Smooth muscle cell (in vitro differentiated cells): ENCODE measurements around the gene MAGI2. TPM values are rescaled to one million over a fixed set of nuclear protein-coding genes. Genes with fewer than 3 reads are reported as not detected.

Experiments used
- DNase-seq: peaks from one replicate; lab custom pipeline; 2025; ENCODE audit not compliant: unreplicated experiment; lab: John Stamatoyannopoulos, UW
- H2AFZ ChIP-seq: fragments of 200-600 bp; sonication (generic); 2 replicates; pipeline ENCODE4 v1.6.0; 2016; ENCODE audit warnings: antibody characterized with exemption, low read depth, mild to moderate bottlenecking
- H3F3A ChIP-seq: fragments of 200-600 bp; sonication (generic); 2 replicates; pipeline ENCODE4 v1.6.0; 2017; ENCODE audit warnings: antibody characterized with exemption, low read depth
- H3K27ac ChIP-seq: fragments of 200-600 bp; sonication (generic); 2 replicates; pipeline ENCODE4 v1.5.1; 2016; ENCODE audit warnings: low read depth, mild to moderate bottlenecking
- H3K27me3 ChIP-seq: fragments of 200-600 bp; sonication (generic); 2 replicates; pipeline ENCODE4 v1.6.1; 2016; ENCODE audit warnings: low read depth, mild to moderate bottlenecking
- H3K36me3 ChIP-seq: fragments of 200-600 bp; sonication (generic); 2 replicates; pipeline ENCODE4 v1.5.1; 2016; ENCODE audit warnings: low read depth
- H3K4me1 ChIP-seq: fragments of 200-600 bp; sonication (generic); 2 replicates; pipeline ENCODE4 v1.5.1; 2016; ENCODE audit warnings: low read depth
- H3K4me2 ChIP-seq: fragments of 200-600 bp; sonication (generic); 2 replicates; pipeline ENCODE4 v1.6.0; 2016; ENCODE audit warnings: mild to moderate bottlenecking
- H3K4me3 ChIP-seq: fragments of 200-600 bp; sonication (generic); 2 replicates; pipeline ENCODE4 v1.5.1; 2016; ENCODE audit warnings: mild to moderate bottlenecking
- H3K79me2 ChIP-seq: fragments of 200-600 bp; sonication (generic); 2 replicates; pipeline ENCODE4 v1.6.0; 2016; ENCODE audit warnings: low read depth, mild to moderate bottlenecking
- H3K9ac ChIP-seq: fragments of 200-600 bp; sonication (generic); 2 replicates; pipeline ENCODE4 v1.6.0; 2016; ENCODE audit warnings: low read depth
- H3K9me3 ChIP-seq: fragments of 200-600 bp; sonication (generic); replicated peaks from 2 replicates; pipeline ENCODE4 v1.5.1; 2016; ENCODE audit warnings: low read depth
- H4K20me1 ChIP-seq: fragments of 200-600 bp; sonication (generic); 2 replicates; pipeline ENCODE4 v1.6.0; 2016; ENCODE audit warnings: low read depth
- CTCF ChIP-seq: fragments of 200-600 bp; sonication (generic); IDR thresholded peaks from 2 replicates; pipeline ENCODE4 v1.5.1; 2017; ENCODE audit warnings: borderline replicate concordance, mild to moderate bottlenecking, antibody characterized with exemption; ENCODE audit not compliant: insufficient read depth, poor library complexity, severe bottlenecking
- WGBS: methylation state at CpG from one replicate; pipeline ENCODE4 v1.1.7; 2016; ENCODE audit warnings: low lambda C conversion rate; 5-methylcytosine and 5-hydroxymethylcytosine counted together
- polyA plus RNA-seq: library from polyadenylated mRNA; unstranded; fragments of >200 nt; fragmentation: Nextera tagmentation; extraction: Ambion mirVana; gene quantifications from 2 replicates; pipeline ENCODE4 v1.2.1, GENCODE V29; 2016
- total RNA-seq: library from RNA; depleted of rRNA; stranded (reverse); fragments of >200 nt; gene quantifications from 2 replicates; pipeline ENCODE4 v1.2.3, GENCODE V29; 2014

MAGI2 gene
- total and polyA plus RNA-seq, 2 experiments from 2014 or later = 3.4 to 10.7 TPM

- no peaks in the 10 kb centered on the region for H4K20me1 ChIP-seq
- no peak overlapping the region for H2AFZ ChIP-seq
- H3K9ac ChIP-seq = no peak overlapping the region
- H3K4me3 ChIP-seq = no peak overlapping the region
- H3K36me3 ChIP-seq = no peaks in the 10 kb centered on the region
- H3K4me2 ChIP-seq = no peak overlapping the region
- DNase-seq = no peak
- H3K27me3 ChIP-seq = no peaks in the 10 kb centered on the region
- H3F3A ChIP-seq = no peaks in the 10 kb centered on the region
- H3K4me1 ChIP-seq = no peaks in the 10 kb centered on the region
- H3K27ac ChIP-seq = no peak overlapping the region
- no peaks in the 10 kb centered on the region for H3K79me2 ChIP-seq
- H3K9me3 ChIP-seq = no peaks in the 10 kb centered on the region
- no peak for TF ChIP-seq CTCF
Measured at GRCh38 chr7:78472519-78472918, 980.9 kb downstream of the MAGI2 start.

GRCh38 chr7:78465894-78466293, 987.6 kb downstream of the MAGI2 start:
- H3K79me2 ChIP-seq = no peaks in the 10 kb centered on the region
- no peaks in the 10 kb centered on the region for H3K4me1 ChIP-seq

GRCh38 chr7:78463039-78463438, 990.4 kb downstream of the MAGI2 start:
- Histone ChIP-seq H3K27me3 (peaks cover 9% of the 10 kb centered on the region), H3K9ac (no peak overlapping the region), H2AFZ (no peak overlapping the region), H3K36me3 (no peaks in the 10 kb centered on the region), H3K27ac (no peak overlapping the region), H3K4me3 (no peak overlapping the region), H3K79me2 (no peaks in the 10 kb centered on the region), H3K4me2 (no peak overlapping the region), H3K9me3 (no peaks in the 10 kb centered on the region), H3F3A (no peaks in the 10 kb centered on the region), H3K4me1 (no peaks in the 10 kb centered on the region), H4K20me1 (no peaks in the 10 kb centered on the region)
- DNase-seq = no peak
- TF ChIP-seq CTCF = no peak
- 89% methylated on average over 3 of the region's 3 CpGs for WGBS

More at GRCh38 chr7:78465894-78466293, 987.6 kb downstream of the MAGI2 start:
- no peak overlapping the region for H2AFZ ChIP-seq
- no peak for TF ChIP-seq CTCF
- H3K4me3 ChIP-seq = no peak overlapping the region
- no peaks in the 10 kb centered on the region for H3K9me3 ChIP-seq
- H4K20me1 ChIP-seq = no peaks in the 10 kb centered on the region
- peaks cover 9% of the 10 kb centered on the region for H3K27me3 ChIP-seq
- H3K36me3 ChIP-seq = no peaks in the 10 kb centered on the region
- H3K9ac ChIP-seq = no peak overlapping the region
- no peaks in the 10 kb centered on the region for H3F3A ChIP-seq
- WGBS = 80% methylated on average over 5 of the region's 5 CpGs
- DNase-seq = no peak
- H3K27ac ChIP-seq = no peak overlapping the region
- no peak overlapping the region for H3K4me2 ChIP-seq

- H3K9me3 ChIP-seq = no peaks in the 10 kb centered on the region
- H3K4me1 ChIP-seq = no peaks in the 10 kb centered on the region
- H3K4me2 ChIP-seq = no peak overlapping the region
- WGBS = 81% methylated on average over 6 of the region's 6 CpGs
- no peaks in the 10 kb centered on the region for H3K79me2 ChIP-seq
- no peak overlapping the region for H2AFZ ChIP-seq
- no peaks in the 10 kb centered on the region for H3K27me3 ChIP-seq
- H3K27ac ChIP-seq = no peak overlapping the region
- no peaks in the 10 kb centered on the region for H3F3A ChIP-seq
- no peaks in the 10 kb centered on the region for H4K20me1 ChIP-seq
- DNase-seq = no peak
- H3K36me3 ChIP-seq = no peaks in the 10 kb centered on the region
- TF ChIP-seq CTCF = no peak
- no peak overlapping the region for H3K9ac ChIP-seq
- no peak overlapping the region for H3K4me3 ChIP-seq
Measured at GRCh38 chr7:78450706-78451105, 1002.8 kb downstream of the MAGI2 start.
